Skeletal muscle satellite cell (primary cell): ENCODE results near the gene SPINT4. TPM values are rescaled to one million over a fixed set of nuclear protein-coding genes. Genes with fewer than 3 reads are reported as not detected.
"Not testable (repeated sequence)": the region's sequence is repeated elsewhere in the genome, so short reads cannot be mapped to it uniquely, and the experiment has no call there.

ENCODE experiments used
- H3K27me3 ChIP-seq: 2 replicates; pipeline ENCODE4 v1.7.0; 2013; ENCODE audit warnings: low read length; ENCODE audit not compliant: control insufficient read depth, insufficient read depth
- H3K36me3 ChIP-seq: 2 replicates; pipeline ENCODE4 v1.7.0; 2013; ENCODE audit warnings: mild to moderate bottlenecking, control low read depth, low read length; ENCODE audit not compliant: insufficient read depth
- H3K4me1 ChIP-seq: 2 replicates; pipeline ENCODE4 v1.7.0; 2013; ENCODE audit warnings: low read length; ENCODE audit not compliant: control insufficient read depth, insufficient read depth
- H3K4me2 ChIP-seq: 2 replicates; pipeline ENCODE4 v1.7.0; 2013; ENCODE audit warnings: mild to moderate bottlenecking, low read length
- H3K4me3 ChIP-seq: 2 replicates; pipeline ENCODE4 v1.7.0; 2013; ENCODE audit warnings: low read length
- H3K9ac ChIP-seq: 2 replicates; pipeline ENCODE4 v1.7.0; 2013; ENCODE audit warnings: mild to moderate bottlenecking, low read depth, low read length, moderate library complexity
- H3K9me3 ChIP-seq: replicated peaks from 2 replicates; pipeline ENCODE4 v1.7.0; 2013; ENCODE audit warnings: mild to moderate bottlenecking, control low read depth, low read length
- total RNA-seq: library from RNA; depleted of rRNA; stranded (reverse); fragments of >200 nt; gene quantifications from 2 replicates; pipeline ENCODE4 v1.2.3, GENCODE V29; 2012; rRNA removed

SPINT4 gene
- total RNA-seq, result not detected in 2 replicates

DNA sequence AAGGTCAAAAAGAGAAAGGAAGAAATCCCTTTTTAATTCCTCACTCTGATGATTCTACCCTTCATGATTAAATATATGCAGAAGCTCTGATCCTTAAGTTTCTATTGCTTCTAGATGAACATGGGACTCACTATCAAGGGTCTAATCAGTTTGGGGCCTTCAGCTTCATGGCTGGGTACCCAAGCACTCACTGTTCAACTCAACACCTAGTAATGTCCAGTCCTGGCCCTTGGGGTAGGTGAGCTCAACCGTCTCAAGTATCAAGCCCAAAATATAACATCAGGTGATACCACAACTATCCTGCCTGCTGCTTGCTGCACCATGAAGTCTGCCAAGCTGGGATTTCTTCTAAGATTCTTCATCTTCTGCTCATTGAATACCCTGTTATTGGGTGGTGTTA is at the start of gene SPINT4:
SPINT4 (plus strand) TSS at position 301 of the 400 bp plus-strand sequence; CDS start at position 322, 21 bp downstream.
- Histone ChIP-seq H3K4me3 (no peak within 1 kb of the TSS), H3K9ac (no peak within 1 kb of the TSS), H3K36me3 (no peaks in the 10 kb centered on the region), H3K27me3 (peaks cover 19% of the 10 kb centered on the region), H3K9me3 (no peaks in the 10 kb centered on the region), H3K4me2 (no peak within 1 kb of the TSS), H3K4me1 (no peaks in the 10 kb centered on the region)

DNA sequence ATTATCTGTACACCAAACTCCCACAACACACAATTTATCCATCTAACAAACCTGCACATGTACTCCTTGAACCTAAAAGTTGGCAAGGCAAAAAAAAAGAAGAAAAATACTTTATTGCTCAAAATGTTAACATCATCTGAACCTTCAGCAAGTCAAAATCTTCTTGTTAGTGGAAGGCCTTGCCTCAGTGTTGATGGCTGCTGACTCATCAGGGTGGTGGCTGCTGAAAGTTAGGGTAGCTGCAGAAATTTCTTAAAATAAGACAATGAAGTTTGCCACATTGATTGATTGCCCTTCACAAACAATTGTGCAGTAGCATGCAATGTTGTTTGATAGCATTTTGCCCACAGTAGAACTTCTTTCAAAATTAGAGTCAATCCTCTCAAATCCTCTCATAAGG is 49.4 kb upstream of the SPINT4 start:
- Histone ChIP-seq H3K9me3 (no peaks in the 10 kb centered on the region), H3K27me3 (peaks cover 10% of the 10 kb centered on the region), H3K36me3 (no peaks in the 10 kb centered on the region), H3K4me3 (no peak overlapping the region), H3K9ac (no peak overlapping the region), H3K4me2 (no peak overlapping the region), H3K4me1 (no peaks in the 10 kb centered on the region)

DNA sequence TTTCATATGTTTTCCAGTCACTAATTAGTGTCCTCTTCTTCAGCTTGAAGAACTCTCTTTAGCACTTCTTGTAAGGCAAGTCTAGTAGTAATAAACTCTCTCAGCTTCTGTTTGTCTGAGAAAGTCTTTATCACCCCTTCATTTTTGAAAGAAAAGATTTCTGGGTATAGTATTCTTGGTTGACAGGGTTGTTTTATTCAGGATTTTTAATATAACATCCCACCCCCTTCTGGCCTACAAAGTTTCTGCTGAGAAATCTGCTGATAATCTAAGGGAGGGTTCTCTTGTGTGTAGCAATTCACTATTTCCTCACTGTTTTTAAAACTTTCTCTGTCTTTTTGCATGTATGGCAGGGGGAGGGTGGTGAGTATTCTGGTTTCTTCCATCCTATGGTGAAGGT is 42.5 kb upstream of the SPINT4 start:
- Histone ChIP-seq H3K4me2 (no peak overlapping the region), H3K27me3 (peaks cover 5% of the 10 kb centered on the region), H3K4me1 (no peaks in the 10 kb centered on the region)

DNA sequence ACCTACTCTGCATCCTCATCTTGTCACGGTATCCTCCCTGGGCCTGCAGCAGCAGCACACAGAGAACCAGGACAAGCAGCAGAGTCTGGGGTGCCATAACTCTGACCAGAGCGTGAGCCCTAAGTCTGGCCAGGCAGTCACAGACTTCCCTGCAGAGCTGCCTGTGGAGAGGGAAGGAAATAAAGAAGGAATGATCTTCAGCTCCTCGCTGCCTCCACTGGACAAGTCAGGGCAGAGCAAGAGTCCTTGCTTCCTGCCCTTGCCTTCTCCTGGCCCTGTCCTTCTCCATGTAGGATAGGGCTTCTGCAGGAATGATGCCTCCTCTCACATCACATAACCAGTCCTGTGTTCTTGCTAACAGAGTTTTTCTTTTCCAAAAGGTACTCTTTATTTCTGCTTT is 36.3 kb upstream of the SPINT4 start:
- H3K9me3 ChIP-seq, result no peaks in the 10 kb centered on the region

More for the DNA sequence above, 42.5 kb upstream of the SPINT4 start:
- Histone ChIP-seq H3K36me3 (no peaks in the 10 kb centered on the region), H3K4me3 (no peak overlapping the region), H3K9me3 (no peaks in the 10 kb centered on the region), H3K9ac (no peak overlapping the region)

DNA sequence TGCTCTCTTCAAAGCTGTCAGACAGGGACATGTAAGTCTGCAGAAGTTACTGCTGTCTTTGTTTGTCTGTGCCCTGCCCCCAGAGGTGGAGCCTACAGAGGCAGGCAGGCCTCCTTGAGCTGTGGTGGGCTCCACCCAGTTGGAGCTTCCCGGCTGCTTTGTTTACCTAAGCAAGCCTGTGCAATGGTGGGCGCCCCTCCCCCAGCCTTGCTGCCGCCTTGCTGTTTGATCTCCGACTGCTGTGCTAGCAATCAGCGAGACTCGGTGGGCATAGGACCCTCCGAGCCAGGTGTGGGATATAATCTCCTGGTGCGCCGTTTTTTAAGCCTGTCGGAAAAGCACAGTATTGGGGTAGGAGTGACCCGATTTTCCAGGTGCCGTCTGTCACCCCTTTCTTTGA is 28.8 kb upstream of the SPINT4 start:
- H3K36me3 ChIP-seq, H3K4me3 ChIP-seq, H3K9ac ChIP-seq, H3K27me3 ChIP-seq, H3K4me2 ChIP-seq, H3K9me3 ChIP-seq, H3K4me1 ChIP-seq: not testable (repeated sequence)

More for the DNA sequence above, 36.3 kb upstream of the SPINT4 start:
- Histone ChIP-seq H3K9ac (no peak overlapping the region), H3K36me3 (no peaks in the 10 kb centered on the region), H3K4me1 (no peaks in the 10 kb centered on the region), H3K4me2 (no peak overlapping the region), H3K27me3 (peaks cover 4% of the 10 kb centered on the region), H3K4me3 (no peak overlapping the region)

DNA sequence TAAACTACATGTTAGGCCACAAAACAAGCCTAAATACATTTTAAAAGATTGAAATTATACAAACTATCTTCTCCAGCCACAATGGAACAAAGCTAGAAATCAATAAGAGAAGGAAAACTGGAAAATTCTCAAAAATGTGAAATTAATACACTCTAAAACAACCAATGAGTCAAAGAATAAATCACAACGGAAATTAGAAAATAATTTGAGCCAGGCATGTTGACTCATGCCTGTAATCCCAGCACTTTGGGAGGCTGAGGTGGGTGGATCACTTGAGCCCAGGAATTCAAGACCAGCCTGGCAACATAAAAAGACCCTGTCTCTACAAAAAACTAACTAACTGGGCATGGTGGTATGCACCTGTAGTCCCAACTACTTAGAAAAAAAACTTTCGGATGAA is 26.7 kb upstream of the SPINT4 start:
- Histone ChIP-seq H3K4me1 (no peaks in the 10 kb centered on the region), H3K9me3 (no peaks in the 10 kb centered on the region), H3K9ac (no peak overlapping the region), H3K27me3 (no peaks in the 10 kb centered on the region), H3K36me3 (no peaks in the 10 kb centered on the region), H3K4me3 (no peak overlapping the region), H3K4me2 (no peak overlapping the region)

DNA sequence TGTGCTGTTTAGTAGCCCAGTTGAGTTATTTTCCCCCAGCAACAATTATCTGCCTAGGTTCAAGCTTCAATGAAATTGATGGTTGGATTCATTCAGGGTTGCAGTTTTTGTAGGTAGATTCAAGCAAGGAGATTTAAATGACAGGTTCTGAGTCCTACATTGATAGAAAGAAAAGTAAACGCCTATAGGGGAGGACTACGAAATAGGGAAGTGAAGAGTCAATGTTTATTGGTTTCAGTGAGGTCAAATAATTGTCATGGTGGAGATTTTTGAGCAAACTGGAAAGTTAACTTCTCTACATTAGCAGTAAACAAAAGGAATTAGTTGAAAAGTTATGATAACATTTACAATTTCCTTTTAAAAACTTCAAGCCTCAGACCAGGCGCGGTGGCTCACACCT is 21.0 kb upstream of the SPINT4 start:
- Histone ChIP-seq H3K4me1 (no peaks in the 10 kb centered on the region), H3K4me3 (no peak overlapping the region), H3K27me3 (peaks cover 26% of the 10 kb centered on the region), H3K4me2 (no peak overlapping the region), H3K36me3 (no peaks in the 10 kb centered on the region), H3K9ac (no peak overlapping the region), H3K9me3 (no peaks in the 10 kb centered on the region)

DNA sequence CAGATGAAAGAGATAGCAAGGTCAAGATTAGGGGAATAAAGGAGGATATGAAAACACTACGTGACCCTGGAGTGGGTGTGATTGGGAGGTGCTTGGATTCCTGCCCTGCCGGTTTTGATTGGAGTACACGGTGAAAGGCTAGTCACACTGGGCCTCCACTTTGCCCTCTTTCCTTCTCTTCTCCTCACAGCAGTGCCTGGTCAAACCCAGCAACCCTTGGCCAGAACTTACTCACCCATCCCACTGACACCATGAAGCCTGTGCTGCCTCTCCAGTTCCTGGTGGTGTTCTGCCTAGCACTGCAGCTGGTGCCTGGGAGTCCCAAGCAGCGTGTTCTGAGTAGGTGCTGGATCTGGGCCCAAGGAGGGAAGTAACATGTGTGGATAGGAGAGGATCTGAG is 20.3 kb upstream of the SPINT4 start, which contains the start of gene WFDC13:
WFDC13 (plus strand) TSS at position 166 of the 400 bp plus-strand sequence; CDS start at position 252, 86 bp downstream.
- Histone ChIP-seq H3K9ac (no peak within 1 kb of the TSS), H3K36me3 (no peaks in the 10 kb centered on the region), H3K9me3 (no peaks in the 10 kb centered on the region), H3K4me1 (no peaks in the 10 kb centered on the region), H3K27me3 (peaks cover 26% of the 10 kb centered on the region), H3K4me2 (no peak within 1 kb of the TSS), H3K4me3 (no peak within 1 kb of the TSS)

DNA sequence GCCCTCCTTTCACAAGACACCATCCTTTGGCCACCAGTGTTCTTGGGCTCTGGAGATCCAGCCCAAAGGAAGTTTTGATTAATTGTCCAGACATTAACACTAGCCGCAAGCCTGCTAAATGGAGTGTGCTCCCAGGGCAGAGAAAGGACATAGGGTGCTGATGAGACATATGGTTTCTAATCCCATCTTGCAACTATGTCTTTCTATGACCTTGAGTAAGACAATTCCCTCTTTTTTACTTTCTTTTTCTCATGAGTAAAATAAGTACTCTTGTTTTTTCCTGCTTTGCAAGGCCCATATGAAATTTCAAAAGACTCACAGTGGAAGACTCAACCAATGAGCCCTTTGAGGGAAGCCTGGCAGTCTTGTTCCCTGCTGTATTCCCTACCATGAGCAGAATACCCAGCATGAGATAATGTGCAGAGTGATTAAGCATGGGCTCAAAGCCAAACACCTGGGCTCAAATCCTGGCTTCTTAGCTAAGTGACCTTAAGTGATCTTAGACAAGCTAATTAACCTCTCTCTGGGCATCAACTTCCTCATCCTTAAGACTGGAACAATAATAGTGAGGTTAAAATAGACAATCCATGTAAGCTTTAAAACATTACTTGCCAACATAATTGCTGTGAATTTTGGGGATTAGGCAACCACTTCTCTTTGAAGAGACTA is 17.0 kb upstream of the SPINT4 start, which contains the start of gene WFDC10B:
WFDC10B (minus strand) TSS at position 51 of the 669 bp plus-strand sequence. CDS start 19,027 bp downstream, outside the sequence.
- H3K27me3 ChIP-seq, result peaks cover 29% of the 10 kb centered on the region
- H3K9ac ChIP-seq, result no peak within 1 kb of the TSS

DNA sequence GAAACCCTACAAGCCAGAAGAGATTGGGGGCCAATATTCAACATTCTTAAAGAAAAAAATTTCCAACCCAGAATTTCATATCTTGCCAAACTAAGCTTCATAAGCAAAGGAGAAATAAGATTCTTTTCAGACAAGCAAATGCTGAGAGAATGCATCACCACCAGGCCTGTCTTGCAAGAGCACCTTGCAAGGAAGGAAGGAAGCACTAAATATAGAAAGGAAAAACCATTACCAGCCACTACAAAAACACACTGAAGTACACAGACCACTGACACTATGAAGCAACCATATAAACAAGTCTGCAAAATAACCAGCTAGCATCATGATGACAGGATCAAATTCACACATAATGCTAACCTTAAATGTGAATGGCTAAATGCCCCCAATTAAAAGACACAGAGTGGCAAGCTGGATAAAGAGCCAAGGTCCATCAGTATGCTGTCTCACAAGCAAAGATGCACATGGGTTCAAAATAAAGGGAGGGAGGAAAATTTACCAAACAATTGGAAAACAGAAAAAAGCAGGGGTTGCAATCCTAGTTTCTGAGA is 5.9 kb upstream of the SPINT4 start:
- H3K9ac ChIP-seq, H3K4me1 ChIP-seq, H3K4me3 ChIP-seq: not testable (repeated sequence)

More for the DNA sequence above, 17.0 kb upstream of the SPINT4 start, which contains the start of gene WFDC10B:
- Histone ChIP-seq H3K9me3 (no peaks in the 10 kb centered on the region), H3K4me1 (no peaks in the 10 kb centered on the region), H3K4me2 (no peak within 1 kb of the TSS), H3K36me3 (no peaks in the 10 kb centered on the region), H3K4me3 (no peak within 1 kb of the TSS)

DNA sequence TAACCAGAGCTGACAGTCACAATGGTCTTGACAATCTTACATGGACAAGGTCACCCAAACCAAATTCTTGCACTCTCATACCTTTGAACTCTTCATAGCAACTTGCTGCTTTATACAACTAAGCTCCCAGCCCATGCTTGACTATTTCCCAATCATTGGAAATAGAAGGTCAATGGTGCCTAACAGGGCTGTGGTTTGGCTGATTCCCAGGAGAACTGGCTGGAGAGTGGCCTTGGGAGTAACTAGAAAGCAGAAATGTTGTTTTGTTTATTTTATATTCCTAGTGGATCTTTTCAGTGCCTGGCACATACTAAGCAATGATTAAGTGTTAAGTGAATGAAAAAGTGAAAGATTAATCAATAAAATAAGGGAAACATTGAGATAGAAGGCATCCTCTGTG is 3.0 kb downstream of the SPINT4 start:
- Histone ChIP-seq H3K4me2 (no peak overlapping the region), H3K36me3 (no peaks in the 10 kb centered on the region), H3K9me3 (no peaks in the 10 kb centered on the region), H3K4me3 (no peak overlapping the region), H3K9ac (no peak overlapping the region), H3K27me3 (peaks cover 21% of the 10 kb centered on the region), H3K4me1 (no peaks in the 10 kb centered on the region)

More for the DNA sequence above, 5.9 kb upstream of the SPINT4 start:
- not testable (repeated sequence) for H3K27me3 ChIP-seq, H3K9me3 ChIP-seq, H3K4me2 ChIP-seq, H3K36me3 ChIP-seq

DNA sequence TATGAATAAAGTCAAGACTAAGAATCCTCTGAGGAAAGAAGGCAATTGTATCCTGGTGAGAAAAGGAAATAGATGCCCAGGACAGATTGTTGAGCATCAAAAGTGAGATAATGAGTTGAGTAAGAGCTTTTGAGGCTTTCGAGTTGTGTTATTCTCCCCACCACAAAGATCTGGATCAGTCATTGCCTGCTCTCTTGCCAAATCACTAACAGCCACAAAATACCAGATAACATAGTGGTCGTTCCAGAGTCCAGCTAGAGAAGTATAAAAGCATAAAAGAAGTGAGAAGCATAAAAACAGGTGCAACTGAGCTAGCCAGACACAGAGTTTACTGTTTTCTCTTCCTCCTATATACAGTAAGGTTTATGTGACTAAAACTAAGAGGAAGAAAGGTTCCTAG is 4.9 kb downstream of the SPINT4 start:
- no peaks in the 10 kb centered on the region for H3K9me3 ChIP-seq
- H3K4me3 ChIP-seq, result no peak overlapping the region
- no peaks in the 10 kb centered on the region for H3K36me3 ChIP-seq
- H3K4me1 ChIP-seq, result no peaks in the 10 kb centered on the region
- H3K27me3 ChIP-seq, result peaks cover 18% of the 10 kb centered on the region
- no peak overlapping the region for H3K9ac ChIP-seq
- H3K4me2 ChIP-seq, result no peak overlapping the region
